ENCODE results near the gene OBSCN.

OBSCN gene

DNA sequence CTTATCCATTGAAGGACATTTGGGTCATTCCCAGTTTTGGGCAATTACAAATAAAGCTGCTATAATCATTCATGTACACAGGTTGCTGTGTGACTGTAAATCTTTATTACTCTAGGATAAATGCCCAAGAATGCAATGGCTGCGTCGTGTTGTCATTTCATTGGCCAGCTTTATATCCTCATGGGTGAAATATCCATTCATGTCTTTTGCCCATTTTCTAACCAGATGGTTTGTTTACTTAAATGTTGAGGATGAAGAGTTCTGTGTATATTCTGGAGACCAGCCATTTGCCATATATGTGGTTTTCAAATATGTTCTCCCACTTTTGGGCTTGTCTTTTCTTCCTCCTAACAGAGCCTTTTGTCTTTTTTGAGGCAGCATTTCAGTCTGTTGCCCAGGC, 173.5 kb downstream of the OBSCN start:
- DNase-seq (ENCODE audit: low read depth), result no peak

DNA sequence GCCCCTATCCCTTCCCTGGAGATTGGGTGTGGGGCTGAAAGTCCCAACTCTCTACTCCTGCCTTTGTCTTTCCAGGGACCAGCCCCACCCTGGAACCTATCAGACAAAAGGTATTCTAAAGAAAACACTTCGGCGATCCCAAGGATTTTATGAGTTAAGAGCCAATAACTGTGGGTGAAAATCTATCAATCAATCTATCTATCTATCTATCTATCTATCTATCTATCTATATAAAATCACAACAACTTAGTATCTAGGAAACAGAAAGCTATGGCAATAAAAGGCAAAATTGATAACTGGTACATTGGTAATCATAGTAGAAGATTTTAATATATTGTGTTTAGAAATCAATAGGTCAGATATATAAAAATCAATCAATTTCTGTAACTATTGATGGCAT, 175.9 kb downstream of the OBSCN start:
- no peak for DNase-seq (ENCODE audit: low read depth)

DNA sequence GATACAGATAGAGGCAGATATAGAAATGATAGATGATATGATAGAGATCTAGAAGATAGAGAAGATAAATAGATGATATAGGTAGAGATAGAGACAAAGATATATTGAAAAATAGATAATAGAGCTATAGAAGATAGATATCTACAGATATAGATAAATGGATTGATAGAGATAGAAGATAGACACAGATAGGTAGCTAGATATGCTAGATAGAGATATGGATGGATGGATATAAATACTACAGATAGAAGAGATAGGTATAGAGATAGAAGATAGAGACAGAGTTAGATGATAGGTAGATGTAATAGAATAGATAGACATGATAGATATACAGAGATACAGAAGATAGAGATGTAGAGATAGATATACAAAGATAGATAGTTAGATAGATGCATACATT, 177.4 kb downstream of the OBSCN start:
- DNase-seq (ENCODE audit: low read depth), result no peak

DNA sequence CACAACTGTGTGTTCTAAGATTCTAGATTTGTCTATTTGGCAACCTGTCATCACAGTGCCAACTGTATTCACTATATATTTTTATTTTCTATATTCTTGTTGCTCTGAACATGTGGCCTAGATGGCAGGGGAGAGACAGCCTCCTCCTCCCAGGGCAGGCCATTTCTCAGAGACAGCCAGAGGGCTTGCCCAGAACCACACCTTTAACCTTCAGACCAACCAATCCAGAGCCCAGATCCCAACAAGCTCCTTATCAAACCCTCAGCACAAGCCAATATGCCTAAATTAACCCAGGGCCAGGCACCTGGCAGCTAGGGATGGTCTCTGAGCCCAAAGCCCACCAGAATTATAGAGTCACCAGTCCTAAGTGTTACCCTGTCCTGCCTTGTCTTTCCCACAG, 179.5 kb downstream of the OBSCN start:
- no peak for DNase-seq (ENCODE audit: low read depth)

DNA sequence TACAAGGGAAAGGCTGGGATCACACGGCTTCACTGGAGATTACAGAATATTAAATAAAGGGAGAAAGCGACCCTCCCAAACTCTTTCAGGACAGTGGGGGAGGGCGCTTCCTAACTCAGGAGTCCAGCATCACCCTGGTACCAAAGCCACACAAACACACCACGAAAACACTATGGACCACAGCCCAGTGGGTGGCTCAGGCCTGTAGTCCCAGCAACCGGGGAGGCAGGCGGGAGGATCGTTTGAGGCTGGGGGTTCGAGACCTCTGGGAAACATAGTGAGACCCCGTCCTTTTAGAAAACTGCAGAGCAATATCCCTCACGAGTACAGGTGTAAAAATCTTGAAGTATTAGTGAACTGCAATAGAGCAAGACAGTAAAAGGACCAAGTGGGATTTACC, 182.8 kb downstream of the OBSCN start:
- no peak for DNase-seq (ENCODE audit: low read depth)

DNA sequence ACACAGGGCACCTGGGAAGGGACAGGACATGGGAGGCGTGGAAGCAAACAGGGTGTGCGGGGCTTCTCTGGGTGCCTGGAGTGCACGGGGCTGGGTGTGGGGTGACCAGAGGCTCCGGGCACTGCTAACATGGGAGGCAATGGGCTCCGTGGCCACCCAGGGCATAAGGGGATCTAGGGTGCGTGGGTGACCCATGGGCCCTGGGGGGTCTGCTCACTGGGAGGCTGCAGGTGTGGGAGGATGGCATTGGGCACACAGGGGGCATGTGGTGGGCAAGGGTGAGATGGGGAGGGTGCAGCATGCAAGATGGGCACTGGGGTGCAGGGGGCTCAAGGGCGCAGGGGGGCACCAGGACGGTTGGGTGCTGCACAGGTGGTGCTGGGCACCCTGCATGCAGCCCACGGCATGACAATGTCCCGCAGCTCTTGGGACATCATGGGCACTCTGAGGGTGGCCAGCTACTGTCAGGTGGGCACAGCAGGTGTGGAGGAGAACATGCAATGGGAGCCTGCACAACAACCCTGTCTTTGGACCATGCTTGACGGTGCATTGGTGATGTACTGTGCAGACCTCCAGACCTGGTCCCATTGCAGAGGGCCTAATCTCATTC, 183.7 kb downstream of the OBSCN start:
- no peak for DNase-seq (ENCODE audit: low read depth)

DNA sequence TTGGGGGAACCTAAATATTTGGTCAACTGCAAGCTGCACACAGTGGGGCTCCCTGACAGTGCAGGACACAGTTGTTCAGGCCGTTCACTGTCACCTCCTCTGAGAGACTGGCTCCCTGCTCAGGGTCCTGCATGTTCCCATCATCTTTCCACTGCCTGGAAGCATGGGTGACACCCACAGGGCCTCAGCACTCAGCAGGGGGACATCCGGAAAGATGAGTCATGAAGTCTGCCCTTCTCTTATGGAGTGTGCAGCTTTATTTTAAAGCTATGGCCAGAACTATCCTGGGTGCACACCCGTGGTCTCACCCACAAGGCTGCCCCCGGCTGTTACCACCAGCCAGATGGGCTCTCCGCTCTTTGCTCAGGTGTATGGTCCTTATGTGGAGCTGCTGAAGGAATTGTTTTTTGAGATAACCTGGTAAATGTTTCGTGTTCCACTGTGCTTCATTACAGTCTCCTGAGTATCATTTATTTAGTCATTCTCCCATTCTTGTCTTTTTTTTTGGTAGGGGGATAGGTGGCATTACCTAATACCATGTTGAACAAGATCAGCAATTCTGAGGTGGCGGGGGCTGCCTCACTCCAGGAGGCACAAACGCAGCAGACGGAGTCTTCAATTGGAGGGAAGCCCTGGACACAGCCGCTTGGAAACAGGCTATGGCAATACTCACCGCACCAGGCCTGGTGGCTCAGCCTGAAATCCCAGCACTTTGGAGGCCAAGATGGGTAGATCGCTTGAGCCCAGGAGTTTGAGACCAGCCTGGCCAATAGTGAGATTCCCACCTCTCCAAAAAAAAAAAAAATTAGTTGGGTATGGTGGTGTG, 184.5 kb downstream of the OBSCN start:
- no peak for DNase-seq (ENCODE audit: low read depth)

DNA sequence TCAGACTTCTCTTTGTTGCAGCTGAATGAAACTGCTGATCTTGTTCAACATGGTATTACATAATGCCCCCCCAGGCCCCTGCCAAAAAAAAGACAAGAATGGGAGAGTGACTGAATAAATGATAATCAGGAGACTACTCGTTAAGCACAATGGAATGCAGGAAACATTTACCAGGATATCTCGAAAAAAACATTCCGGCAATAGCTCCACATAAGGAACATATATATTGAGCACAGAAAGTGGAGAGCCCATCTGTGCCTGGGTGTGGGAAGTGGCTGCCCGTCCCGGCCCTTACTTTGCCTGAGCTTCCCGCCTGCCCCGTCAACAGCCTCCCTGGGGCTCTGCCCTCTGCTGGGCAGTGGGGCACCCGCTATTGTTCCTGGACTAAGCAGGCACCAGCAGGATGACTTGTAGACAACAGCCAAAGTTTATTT, 185.4 kb downstream of the OBSCN start:
- DNase-seq (ENCODE audit: low read depth), result no peak

DNA sequence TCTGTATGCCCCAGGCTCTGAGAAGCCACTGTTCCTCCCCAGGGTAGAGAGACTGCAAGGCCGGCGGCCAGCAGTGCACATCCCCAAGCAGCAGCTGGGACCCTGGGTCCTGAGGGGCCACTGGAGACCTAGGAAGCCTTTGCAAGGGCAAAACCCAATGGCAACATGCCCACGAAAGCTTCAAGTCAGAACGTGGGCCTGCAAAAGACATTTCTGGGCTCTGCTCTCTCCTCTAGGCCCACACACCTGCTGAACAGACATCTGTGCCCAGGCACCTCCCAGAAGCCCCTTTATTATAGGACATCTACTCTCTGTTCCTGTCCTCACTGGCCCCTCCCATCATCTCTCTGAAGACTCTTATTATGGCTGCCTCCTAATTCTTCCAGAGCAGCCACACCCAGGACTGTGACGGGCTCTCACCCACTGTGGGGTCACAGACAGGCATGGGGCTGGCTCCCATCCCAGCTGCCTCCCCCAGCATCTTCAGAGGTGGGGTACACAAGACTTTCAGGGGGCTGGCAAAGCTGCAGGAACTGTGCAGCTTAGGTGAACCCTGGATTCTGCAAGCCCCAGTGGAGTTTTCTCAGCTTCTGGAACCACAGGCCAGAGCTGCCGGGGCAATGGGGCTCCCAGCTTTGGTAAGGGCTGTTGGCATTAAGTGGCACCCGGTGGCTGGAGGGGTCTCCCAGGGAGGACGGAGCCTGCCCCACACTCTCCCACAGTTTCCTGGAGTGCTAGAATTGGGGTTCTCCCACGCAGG, 186.1 kb downstream of the OBSCN start:
- DNase-seq (ENCODE audit: low read depth), result no peak

DNA sequence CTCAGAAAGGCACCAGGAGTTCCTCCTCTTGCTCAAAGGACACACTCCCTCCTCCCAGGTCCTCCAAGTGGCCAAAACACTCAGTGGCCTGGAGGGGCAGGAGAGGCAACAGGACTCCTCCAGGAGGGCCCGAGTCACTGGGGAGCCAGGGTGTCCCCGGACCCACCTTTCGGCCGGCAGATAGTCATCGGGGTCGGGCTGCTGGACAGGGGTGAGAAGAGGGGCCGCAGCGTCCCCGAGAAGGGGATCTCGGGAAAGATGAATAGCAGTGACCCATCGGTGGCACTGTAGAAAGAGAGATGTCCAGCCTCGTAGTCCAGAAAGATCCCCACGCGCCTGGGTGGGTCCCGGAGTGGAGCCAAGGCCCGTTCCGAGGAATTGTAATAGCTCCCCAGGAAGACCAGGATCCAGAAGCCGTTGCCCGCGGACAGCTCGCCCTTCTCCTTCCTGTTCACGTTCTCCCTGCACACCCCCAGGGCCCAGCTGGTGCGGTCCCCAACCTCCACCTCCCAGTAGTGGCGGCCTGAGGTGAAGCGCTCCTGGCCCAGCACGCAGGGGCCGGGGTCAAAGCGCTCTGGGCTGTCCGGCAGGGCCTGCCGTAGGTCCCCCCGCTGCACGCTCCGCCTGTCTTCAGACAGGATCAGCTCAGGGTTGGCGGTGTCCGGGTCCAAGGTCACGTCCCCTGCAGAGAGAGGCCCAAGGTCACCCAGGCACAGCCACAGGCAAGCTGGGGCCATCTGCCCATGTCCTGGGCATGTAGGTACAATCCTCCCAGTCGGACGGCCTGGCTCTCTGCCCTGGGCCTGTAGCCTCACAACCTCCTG, 186.9 kb downstream of the OBSCN start:
- DNase-seq (ENCODE audit: low read depth), result no peak

DNA sequence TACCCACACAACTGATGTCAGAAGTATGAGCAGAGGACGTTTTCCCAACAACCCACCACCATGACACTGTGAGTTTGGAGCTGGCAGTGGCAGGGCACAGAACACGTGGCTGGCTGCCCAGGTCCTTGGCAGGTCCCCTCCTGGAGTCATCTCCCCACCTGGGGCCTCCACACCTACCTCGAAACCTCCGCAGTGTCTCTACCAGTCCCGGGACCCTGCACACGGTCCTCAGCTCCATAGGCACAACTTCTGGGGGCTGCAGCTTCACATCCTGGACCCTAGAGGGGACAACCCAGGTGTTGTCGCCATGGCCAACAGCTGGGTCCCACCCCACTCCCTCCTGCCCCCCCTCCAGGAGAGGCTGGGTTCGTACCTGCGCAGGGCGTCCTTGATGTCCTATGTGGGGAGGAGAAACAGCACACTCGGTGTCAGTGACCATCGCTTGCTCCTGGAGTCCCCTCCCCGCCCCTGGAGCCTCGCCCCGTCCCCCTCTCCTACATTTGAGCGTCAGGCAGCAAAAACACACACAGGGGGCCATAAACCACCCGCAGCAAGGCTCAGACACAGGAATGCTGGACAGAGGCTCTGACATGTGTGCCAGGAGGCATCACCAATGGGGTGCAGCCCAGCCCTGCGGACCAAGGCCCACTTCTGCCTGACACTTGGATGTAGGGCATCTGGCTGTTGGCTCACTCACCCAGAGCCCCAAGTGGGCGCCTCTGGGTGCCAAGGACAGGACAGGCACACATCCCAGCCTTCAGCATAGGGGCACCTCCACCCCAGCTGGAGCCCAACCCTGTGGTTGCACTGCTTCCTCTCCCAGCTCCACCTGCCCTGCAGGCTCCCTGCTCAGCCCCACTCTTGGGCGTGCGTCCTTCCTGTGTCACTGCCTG, 189.2 kb downstream of the OBSCN start:
- DNase-seq (ENCODE audit: low read depth), result no peak

DNA sequence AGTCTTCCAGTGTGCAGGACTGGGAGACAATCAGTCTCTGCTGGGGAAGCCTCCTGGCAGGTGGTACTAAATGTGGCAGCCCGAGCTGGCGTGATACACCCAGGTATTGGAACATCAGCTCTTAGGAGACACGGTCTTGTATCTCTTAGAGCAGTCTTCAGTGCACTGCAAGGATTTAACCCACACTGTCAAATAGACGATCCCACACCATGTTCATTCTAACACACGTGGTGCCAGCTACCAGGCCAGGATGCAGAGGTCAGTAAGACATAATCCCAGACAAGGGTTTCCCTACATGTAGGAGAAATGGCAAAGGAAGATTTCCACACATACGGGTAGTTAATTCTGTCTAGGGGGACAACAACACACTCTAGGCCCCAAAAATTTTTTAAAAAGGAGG, 190.1 kb downstream of the OBSCN start:
- no peak for DNase-seq (ENCODE audit: low read depth)

DNA sequence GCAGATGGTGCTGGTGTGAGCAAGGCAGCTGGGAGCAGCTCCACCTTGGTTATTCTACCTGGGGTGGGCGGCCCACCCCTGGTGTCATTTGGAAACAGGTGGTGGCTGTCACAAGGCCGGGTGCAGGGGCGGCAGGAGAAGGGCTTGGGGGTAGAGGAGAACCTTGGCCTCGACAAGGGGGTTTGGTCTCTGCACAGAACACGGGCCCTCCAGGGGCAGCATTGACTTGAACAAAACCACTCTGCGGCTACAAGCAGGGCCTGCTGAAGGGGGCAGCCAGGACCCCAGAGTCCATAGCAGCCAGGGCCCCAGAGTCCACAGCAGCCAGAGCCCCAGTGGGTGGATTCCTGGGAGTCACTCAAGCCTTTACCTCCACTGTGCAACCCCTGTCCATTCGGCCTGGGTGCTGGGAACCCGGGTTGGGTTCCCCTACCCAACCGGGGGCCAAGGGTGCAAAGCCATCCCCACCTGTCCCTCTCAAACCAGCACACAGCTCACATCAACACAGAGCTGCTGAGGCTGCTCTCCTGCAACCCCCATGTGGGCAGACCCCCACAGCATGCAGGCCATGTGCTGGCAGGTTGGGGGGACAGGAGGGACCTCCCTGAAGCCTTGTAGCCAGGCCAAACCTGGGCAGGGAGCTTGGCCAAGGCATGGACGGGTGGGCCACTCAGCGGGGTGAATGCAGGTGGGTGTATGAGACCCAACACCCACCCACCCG, 191.1 kb downstream of the OBSCN start:
- no peak for DNase-seq (ENCODE audit: low read depth)

DNA sequence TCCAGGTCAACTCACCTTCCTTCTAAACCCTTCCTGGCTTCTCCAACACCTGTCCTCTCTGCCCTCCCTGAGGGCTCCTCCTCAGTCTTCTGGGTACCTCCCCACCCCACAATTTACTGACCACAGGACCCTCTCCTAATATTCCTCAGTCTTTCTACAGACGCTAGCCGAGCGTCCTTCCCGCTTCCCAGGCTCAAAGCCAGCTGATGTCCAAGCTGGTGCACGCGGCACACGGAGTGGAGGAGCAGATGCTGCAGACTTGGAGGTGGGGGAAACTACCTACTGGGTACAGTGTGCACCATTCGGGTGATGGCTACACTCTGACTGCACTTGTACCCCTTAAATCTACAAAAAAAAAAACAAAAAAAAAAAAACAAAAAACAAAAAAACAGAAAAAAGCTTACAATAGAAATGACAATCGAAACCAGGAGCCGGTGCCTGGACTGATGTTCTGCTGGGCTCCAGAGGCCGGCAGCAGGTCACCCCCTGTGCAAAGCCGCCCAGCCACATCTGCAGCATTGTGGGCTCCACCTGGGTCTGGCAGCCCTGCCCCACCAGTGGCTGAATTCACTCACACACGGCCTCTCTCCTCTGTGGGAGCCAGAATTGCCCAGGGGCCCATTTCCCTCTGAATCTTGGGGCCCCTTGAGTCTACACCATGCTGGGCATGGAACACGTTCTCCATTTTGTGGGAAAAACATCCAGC, 191.8 kb downstream of the OBSCN start:
- no peak for DNase-seq (ENCODE audit: low read depth)

DNA sequence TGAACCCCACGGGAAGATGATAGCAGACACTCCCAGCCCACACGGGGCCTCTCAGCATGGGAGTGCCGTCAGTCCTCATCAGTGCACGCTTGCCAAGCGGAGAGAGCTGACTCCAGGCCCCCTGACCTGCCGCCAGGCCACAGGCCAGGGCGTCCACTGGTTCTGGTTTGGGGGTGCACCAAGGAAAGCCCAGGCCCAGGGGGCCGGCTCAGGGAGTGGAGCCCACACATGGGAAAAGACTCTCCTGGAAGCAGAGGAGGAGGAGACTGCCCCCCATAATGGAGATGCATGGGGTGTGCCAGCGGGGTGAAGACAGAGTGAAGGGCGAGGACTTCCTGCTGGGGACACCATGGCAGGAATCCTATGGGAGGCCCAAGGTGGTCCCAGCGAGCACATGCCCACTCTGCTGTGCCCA, 192.4 kb downstream of the OBSCN start:
- no peak for DNase-seq (ENCODE audit: low read depth)

DNA sequence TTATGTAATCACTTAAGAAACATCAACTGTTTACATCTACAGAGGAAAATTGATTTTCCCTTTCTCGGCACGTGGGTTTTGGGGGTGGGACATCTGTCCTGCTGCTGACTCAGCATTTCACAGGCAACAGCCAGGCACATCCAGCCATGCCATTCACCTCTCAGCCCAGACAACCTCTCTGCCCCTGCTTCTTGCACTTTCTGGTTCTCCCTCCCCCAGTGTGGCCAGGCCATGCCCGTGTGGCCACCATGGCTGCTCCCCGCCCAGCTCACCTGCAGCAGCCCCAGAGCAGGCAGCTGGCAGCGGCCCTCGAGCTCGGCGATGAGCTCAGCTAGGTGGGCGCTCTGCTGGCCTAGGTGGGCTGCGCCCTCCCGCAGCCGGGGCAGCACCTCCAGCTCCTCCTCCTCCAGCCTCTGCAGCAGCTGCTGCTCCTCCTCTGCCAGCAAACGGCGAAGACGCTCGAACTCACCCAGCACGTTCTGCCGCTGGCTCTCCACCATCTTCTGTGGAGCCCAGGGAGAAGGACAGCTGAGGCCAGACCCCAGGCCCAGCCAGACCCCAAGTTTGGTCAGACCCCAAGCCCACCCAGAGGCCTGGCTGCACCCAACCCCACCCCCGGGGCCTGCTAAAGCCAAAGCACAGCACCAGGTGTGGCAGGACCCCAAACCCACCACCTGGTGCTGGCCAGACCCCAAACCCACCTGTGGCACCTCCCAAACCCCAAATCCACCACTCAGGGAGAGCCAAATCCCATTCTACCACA, 193.0 kb downstream of the OBSCN start:
- no peak for DNase-seq (ENCODE audit: low read depth)

DNA sequence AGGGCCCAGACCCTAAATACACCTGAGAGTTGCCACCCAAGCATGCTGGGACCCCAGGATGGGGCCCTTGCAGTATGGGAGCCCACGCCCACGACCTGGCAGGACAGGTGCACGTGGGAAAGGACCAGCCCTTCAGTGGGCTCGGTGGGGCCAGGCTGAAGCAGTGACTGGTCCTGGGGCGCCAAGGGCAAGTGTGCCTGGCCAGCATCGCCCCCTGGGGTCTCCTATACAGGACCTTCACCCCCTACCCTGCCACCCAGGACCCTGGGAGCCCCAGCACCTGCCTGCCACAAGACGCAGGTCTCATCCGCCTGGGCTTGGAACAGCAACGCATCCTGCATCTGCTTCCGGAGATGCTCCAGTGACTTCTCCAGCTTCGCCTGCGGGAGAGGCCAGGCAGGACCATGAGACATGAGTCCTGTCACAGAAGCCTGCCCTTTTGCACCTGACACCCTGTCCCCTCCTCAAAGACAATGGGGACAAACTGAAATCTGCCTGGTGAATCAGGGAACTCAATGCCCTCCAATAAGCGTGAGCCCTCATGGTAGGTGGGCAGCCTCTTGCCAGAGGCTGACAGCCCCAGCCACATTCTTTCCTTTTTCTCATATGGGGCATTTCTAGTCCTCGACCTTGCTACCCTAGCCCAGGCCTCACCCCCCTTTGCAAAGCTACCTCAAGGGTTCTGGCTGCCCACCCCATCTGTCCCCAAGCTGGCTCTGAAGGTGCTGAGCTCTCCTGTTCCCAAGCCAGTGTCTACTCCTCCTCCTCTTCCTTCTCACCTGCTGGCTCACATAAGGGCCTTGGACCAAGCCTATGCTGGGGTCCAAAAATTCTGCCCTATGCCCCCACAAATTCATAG, 194.2 kb downstream of the OBSCN start:
- DNase-seq (ENCODE audit: low read depth), result no peak

DNA sequence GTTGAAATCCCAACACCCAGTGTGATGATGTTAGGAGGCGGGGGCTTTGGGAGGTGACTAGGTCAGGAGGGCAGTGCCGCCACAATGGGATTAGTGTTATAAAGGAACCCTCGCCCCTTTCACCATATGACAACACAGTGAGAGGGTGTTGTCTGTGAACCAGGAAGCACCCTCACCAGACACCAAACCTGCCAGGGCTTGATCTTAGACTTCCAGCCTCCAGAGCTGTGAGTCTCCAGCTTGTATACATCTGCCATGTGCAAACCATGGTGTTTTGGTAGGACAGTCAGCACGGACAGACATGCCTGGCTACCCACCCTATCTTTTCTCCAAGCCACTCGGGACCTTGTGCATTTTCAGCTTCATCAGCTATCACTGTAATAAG, 194.8 kb downstream of the OBSCN start:
- no peak for DNase-seq (ENCODE audit: low read depth)

All from stimulated activated CD8-positive, alpha-beta memory T cell treated with anti-CD3 and anti-CD28 coated beads, Interleukin-12 subunit alpha, Interleukin-12 subunit beta, amount 100 ng/mL, for 4 hours (primary cell).